GM21786 (cell line): Measurements from ENCODE around the gene MRPL55.

Experiments
- ATAC-seq: cut with Tn5 transposase; IDR thresholded peaks from one replicate; pipeline ENCODE4 v1.9.1; 2021; ENCODE audit not compliant: unreplicated experiment

The MRPL55 gene

GRCh38 chr1:228073061-228073856 is 35.8 kb downstream of the MRPL55 start:
- no peak for ATAC-seq

GRCh38 chr1:228072658-228073043 is 36.4 kb downstream of the MRPL55 start:
- ATAC-seq: no peak

DNA sequence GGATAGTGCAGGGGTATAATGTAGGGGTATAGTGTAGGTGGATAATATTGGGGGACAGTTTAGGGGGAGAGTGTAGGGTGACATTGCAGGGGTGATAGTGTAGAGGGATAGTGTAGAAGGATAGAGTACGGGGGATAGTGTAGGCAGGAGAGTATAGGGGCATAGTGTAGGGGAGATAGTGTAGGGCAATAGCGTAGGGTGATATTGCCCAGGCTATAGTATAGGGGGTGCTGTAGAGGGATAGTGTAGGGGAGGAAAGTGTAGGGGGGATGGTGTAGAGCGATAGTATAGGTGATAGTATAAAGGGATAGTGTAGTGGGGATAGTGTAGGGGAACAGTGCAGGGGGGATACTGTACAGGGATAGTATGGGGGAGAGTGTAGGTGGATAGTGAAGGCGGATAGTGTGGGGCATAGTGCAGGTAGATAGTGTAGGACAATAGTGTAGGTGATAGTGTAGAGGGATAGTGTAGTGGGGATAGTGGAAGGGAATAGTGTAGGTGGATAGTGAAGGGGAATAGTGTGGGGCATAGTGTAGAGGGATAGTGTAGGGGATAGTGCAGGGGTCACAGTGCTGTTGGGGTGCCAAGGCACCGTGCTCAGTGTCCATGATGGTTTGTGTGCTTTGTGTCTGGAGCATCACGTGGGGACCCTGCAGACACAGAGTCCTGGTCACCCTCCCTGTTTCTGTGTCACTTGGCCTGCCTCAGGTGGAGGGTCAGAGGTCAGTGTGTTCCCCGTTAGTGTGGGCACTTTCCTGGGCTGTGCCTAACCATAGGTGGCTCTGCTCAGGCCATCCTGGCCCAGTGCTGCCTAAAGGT is 37.1 kb downstream of the MRPL55 start:
- ATAC-seq: no peak

DNA sequence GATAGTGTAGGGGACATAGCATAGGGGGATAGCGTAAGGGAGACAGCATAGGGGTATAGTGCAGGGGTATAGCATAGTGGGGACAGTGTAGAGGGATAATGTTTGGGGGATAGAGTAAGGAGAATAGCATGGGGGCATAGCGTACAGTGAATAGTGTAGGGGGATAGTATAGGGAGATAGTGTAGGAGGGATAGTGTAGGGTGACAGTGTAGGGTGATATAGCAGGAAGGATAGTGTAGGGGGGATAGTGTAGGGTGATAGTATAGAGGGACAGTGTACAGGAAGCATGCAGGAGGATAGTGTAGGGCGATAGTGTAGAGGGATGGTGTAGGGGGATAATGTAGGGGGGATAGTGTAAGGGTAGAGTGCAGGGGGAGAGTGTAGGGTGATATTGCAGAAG is 38.2 kb downstream of the MRPL55 start:
- no peak for ATAC-seq

DNA sequence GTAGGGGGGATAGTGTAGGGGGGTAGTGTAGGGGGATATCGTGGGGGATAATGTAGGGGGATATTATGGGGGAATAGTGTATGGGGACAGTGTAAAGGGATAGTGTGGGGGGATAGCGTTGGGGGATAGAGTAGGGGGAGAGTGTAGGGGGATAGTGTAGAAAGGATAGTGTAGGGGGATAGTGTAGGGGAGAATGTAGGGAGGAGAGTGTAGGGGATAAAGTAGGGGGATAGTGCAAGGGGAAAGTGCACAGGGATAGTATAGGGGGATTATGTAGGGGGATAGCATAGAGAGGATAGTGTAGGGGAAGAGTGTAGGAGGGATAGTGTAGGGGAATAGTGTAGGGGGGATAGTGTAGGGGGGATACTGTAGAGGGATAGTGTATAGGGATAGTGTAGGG is 38.9 kb downstream of the MRPL55 start:
- ATAC-seq: no peak

DNA sequence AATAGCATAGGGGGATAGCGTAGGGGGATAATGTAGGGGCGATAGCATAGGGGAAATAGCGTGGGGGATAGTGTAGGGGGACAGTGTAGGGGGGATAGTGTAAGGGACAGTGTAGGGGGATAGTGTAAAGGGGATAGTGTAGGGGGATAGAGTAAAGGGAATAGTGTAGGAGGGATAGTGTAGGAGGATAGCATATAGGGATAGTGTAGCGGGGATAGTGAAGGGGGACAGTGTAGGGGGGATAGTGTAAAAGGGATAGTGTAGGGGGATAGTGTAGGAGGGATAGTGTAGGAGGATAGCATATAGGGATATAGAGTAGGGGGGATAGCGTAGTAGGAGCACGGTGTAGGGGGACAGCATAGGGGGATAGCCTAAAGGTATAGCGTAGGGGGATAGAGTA is 40.7 kb downstream of the MRPL55 start:
- no peak for ATAC-seq

DNA sequence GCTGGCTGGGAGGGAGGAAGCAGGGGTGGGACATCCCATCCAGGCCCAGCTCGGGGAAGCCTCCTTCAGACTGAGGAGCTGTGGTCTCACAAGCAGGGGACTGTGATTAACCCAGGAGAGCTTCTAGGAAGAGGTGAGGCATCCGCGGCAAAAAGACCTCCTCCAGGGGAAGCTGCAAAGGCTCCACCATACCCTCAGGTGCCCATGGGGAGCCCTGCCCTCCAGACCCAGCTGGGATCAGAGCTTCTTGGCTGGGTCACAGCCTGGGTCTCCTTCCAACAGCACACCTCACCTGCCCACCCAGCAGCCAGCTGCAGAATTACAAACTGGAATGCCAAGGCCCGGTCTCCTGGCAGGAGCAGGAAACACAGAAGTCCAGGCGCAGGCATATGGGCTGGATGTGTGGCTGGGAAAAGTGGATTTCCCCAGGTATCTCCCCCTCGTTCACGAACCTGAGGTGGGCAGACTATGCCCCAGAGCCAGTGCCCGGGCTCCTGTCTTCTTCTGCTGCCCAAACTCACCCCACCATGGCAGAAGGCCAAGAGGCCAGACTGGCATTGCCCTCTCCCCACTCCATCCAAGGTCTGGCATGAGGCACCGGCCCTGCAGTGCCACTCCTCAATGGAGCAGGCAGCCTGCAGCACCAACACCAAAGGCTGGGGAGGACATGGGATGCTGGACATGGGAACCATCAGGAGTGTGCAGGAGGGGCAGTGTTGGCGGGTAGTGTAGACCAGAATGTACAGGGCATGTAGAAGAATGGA is 42.0 kb downstream of the MRPL55 start:
- no peak for ATAC-seq

DNA sequence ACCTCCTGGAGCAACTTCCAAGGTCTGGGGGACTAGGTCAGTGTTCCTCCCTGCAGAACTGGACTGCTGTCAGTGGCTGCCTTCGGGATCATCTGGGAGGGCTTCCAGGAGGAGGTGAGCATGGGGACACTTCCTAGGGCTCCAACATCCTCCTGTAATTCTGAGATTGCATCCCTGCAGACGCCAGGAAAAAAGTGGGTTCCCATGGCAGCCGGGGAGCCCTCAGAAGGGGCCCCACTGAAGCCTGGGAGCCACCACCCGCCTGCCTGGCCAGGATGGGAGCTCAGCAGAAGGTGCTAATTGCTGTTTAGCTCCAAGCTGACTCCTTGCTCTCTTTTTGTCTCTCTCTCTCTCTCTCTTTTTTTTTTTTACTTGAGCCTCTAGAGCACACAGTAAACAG is 42.7 kb downstream of the MRPL55 start:
- ATAC-seq: no peak

- no peak for ATAC-seq
Measured at GRCh38 chr1:228065543-228066347, 43.4 kb downstream of the MRPL55 start.

DNA sequence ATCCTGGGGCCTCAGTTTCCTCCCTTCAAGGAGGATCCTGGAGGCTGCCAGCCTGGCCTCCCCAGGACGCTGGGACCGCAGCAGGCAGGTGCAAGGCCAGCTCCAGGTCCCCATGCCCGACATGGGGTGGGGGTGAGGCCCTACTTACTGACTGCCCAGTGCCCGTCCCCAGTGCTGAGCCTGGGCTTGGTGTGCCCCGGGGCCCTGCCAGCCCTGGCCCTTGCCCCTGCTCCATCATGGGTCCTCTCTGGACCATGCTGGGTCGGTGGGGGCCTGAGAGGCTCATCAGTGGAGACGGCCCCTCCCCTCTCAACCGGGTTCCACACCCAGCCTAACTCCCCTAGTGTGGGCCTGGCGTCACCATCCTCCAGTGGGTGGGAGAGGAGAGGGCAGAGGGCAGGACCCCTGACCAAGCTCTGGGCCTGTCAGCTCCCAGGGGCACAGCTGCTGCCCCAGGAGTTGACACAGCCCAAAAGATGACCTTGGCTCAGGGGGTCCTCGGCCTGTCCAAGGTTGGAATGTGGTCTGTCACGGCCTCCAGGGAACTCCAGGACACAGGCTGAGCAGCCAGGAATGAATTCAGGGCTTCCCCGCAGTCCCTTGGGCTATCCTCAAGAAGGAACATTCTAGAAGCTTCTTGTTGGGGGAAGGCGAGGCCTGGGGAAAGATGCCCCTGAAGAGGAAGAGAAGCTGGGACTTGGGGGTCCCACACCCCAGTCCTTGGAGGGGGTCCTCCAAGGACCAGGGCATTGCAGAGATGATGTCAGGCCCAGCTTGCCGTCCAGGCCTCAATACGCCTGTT is 44.2 kb downstream of the MRPL55 start:
- ATAC-seq: no peak

- ATAC-seq: no peak
Measured at GRCh38 chr1:228064296-228064695, 44.8 kb downstream of the MRPL55 start.

- no peak for ATAC-seq
Measured at GRCh38 chr1:228063251-228064191, 45.6 kb downstream of the MRPL55 start.

DNA sequence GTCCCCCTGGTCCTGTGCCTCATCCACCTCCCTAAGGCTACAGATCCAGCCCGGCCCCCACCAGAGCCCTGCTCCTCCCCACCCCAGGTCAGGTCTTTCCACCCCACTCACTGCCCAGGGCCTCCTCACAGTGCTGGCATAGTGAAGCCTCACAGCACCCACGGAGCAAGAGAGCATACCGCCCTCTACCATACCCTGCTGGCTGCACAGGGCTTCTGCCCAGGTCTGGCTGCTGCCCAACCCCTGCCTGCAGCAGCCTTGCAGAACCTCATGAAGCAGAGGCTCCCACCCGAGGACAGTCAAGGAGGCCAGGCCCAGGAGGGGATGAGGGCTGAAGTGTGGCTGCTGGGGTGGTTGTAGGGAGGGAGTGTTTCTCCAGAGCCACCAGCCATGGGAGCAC is 46.3 kb downstream of the MRPL55 start:
- ATAC-seq: no peak

GRCh38 chr1:228062085-228062791 is 46.9 kb downstream of the MRPL55 start:
- ATAC-seq: no peak

DNA sequence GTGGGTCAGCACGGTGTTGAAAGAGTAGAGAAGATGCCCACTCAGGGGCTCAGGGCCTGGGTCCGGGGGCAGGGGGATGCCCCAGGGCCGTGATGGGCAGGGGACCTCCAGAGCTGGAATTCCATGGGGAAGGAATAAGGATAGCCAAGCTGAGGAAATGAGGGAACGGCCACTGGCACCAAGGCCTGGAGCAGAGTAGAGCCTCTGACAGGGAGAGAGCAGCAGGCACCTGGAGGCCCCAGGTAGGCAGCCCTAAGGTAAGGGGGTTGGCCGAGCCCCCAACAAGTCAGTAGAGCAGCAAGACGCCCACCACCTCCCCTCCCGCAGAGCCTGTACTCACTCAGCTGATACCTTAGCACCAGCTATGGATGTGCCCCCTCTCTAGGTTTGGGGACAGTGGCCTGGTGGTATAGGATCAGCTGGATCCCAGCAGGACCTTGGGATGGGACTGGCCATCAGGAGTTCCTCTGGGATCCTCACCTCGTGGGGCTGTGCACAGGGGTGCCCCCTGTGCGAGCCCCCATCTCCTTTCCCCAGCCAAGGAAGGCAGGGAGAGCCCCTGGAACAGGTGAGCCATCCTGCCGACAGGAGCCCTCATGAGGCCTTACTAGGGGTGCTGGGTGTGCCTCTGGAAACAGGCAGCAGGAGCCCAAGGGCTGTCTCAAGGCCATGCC is 47.6 kb downstream of the MRPL55 start:
- no peak for ATAC-seq

DNA sequence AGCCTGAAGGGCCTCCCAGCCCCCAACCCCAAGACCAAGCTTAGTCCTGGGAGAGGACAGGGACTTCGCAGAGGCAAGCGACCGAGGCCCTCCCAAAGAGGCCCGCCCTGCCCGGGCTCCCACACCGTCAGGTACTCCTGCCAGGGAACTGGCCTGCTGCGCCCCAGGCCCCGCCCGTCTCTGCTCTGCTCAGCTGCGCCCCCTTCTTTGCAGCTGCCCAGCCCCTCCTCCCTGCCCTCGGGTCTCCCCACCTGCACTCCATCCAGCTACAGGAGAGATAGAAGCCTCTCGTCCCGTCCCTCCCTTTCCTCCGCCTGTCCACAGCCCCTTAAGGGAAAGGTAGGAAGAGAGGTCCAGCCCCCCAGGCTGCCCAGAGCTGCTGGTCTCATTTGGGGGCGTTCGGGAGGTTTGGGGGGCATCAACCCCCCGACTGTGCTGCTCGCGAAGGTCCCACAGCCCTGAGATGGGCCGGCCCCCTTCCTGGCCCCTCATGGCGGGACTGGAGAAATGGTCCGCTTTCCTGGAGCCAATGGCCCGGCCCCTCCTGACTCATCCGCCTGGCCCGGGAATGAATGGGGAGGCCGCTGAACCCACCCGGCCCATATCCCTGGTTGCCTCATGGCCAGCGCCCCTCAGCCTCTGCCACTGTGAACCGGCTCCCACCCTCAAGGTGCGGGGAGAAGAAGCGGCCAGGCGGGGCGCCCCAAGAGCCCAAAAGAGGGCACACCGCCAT is 48.5 kb downstream of the MRPL55 start:
- ATAC-seq: no peak
